Stimulated activated CD8-positive, alpha-beta memory T cell treated with anti-CD3 and anti-CD28 coated beads, Interleukin-15, amount 100 ng/mL, for 4 hours (primary cell): ENCODE results near the gene CXCR3.
"Not testable (repeated sequence)": the region's sequence is repeated elsewhere in the genome, so short reads cannot be mapped to it uniquely, and the experiment has no call there.

ENCODE experiments used
- DNase-seq, 2 donors: peaks; one replicate each; pipeline ENCODE4 v3.0.0-alpha.2; 2020; ENCODE audit warnings: low read depth in 2 of 2

The CXCR3 gene

DNA sequence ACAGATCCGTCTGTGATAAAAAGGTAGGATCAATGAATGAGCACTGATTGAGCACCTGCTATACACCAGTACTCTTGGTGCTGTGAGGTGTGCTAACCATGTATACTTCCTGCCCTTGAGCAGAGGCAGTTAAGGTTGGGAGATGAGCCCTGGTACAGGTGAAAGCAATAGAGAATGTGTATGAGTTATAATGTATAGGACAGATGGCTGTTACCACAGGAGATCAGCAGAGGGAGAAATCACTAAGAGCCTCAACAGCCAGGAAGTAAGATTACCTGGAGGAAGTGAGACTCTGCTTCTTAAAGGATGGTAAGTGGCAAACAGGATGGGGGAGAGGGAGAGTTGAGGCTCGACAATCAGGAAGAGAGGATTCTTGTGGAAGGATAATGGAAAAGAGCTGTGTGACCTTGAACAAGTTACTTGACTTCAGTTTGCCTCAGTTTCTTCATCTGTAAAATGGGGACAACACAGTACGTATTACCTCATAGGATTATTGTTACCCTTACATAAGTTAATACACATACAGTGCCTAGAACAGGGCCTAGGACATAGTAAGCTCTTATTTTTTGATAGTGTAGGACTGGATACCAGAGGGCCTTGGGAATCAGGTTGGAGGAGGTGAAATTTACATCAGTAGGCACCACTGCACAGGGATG lies 9.1 kb downstream of the CXCR3 start:
- DNase-seq: no peak

- no peak for DNase-seq
These were observed 10.8 kb downstream of the CXCR3 start for GRCh38 chrX:71607488-71607887.

- DNase-seq: no peak
These were observed 11.6 kb downstream of the CXCR3 start for GRCh38 chrX:71606536-71607216.

GRCh38 chrX:71604796-71605568 lies 13.3 kb downstream of the CXCR3 start:
- DNase-seq: no peak

GRCh38 chrX:71604141-71604540 lies 14.2 kb downstream of the CXCR3 start:
- DNase-seq: no peak

DNA sequence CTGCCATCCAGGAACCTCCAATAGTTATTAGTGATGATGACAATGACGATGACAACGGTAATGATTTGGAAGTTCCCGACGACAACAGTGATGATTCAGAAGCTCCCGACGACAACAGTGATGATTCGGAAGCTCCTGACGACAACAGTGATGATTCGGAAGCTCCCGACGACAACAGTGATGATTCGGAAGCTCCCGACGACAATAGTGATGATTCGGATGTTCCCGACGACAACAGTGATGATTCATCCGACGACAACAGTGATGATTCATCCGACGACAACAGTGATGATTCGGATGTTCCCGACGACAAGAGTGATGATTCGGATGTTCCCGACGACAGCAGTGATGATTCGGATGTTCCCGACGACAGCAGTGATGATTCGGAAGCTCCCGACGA lies 14.7 kb downstream of the CXCR3 start:
- no peak for DNase-seq

GRCh38 chrX:71599965-71600364 lies 18.3 kb downstream of the CXCR3 start:
- DNase-seq: no peak

- DNase-seq: not testable (repeated sequence)
These were observed 25.1 kb downstream of the CXCR3 start for GRCh38 chrX:71593210-71593609.

GRCh38 chrX:71586929-71587328 lies 31.4 kb downstream of the CXCR3 start:
- DNase-seq: no peak

- DNase-seq: no peak
These were observed 37.1 kb downstream of the CXCR3 start for GRCh38 chrX:71581210-71581609.

- no peak for DNase-seq
These were observed 38.3 kb downstream of the CXCR3 start for GRCh38 chrX:71579990-71580380.

DNA sequence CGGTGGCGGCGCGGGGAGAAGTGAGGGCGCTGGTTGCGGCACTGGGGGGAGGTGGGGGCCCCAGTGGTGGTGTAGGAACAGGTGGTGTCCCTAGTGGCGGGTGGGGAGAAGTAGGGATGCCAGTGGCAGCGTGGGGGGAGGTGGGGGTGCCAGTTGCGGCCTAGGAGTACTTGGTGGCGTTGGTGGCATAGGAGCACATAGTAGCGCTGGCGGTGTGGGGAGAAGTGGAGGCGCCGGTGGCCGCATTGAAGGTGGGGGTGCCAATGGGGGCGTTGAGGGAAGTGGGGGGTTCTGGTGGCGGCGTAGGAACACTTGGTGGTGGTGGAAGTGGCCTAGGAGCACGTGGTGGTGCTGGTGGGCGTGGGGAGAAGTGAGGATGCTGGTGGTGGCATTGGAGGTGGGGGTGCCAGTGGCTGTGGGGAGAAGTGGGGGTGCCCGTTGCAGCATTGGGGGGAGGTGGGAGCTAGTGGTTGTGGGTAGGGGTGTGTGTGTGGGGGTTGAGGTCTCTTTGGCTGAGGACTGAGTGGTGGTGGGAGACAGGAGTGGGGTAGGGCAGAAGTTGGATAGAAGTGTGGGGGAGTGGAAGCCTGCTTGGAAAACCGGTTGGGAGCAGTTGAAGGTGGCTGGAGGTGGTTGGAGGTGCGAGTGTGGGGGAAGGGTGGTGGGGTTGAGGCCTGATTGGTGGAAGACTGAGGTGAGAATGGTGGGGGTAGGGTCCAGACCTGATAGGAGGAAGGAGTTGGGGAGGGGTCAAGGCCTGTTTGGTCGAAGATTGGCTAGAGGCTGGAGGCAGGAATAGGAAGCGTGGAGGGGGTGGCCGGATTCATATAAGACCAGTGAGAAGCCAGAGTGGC lies 38.9 kb downstream of the CXCR3 start:
- no peak for DNase-seq

DNA sequence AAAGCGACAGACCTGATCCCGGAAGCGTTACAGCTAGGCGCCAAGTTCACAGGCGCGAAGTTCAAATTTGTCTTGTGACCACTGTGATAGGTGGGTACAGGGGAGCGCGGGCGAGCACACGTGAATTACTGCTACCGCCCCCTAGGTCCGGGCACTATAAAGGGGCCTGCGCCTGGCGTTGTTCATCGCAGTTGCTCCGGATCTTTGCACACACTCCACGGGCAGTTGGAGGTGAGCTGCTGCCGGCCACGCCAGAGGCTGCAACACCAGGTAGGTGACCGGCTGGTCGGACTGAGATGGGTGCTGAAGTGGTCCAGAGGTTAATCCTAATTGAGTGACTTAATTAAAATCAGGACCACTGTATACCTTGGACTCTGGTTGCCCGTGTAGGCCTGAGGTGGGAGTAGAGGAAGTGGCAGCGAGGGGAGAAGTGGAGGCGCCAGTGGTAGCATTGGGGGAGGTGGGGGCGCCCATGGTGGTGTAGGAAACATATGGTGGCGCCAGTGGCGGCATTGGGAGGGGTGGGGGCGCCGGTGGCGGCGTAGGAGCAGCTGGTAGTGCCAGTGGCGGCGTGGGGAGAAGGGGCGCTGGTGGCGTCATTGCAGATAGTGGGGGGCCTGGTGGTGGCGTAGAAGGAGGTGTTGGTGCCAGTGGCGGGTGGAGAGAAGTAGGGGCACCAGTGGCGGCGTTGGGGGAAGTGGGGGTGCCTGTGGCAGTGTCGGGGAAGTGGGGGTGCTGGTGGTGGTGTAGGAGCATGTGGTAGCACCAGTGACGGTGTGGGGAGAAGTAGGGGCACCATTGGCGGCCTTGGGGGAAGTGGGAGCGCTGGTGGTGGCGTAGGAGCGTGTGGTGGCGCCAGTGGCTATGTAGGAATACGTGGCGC lies 39.8 kb downstream of the CXCR3 start, which contains the start of gene GCNA:
Gene GCNA (plus strand): TSS at position 185 of the 883 bp plus-strand sequence. CDS start 2,385 bp downstream, outside the sequence.
- no peak for DNase-seq

- DNase-seq: no peak
These were observed 40.6 kb downstream of the CXCR3 start for GRCh38 chrX:71577682-71578081.

DNA sequence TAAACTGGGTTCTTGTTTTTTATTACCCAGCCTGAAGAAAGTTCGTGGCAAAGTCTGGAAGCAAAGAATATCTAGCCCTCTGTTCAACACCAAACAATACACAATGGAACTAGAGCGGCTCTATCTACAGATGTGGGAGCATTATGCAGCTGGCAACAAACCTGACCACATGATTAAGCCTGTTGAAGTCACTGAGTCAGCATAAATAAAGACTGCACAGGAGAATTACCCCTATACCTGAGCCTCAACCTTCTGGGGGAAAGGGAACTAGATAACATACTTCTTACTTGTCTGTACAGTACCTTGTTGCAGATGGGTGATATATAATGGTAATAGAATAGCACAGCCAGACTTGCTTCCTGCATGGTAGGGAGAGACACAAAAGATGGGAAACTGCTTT lies 44.7 kb downstream of the CXCR3 start:
- no peak for DNase-seq

DNA sequence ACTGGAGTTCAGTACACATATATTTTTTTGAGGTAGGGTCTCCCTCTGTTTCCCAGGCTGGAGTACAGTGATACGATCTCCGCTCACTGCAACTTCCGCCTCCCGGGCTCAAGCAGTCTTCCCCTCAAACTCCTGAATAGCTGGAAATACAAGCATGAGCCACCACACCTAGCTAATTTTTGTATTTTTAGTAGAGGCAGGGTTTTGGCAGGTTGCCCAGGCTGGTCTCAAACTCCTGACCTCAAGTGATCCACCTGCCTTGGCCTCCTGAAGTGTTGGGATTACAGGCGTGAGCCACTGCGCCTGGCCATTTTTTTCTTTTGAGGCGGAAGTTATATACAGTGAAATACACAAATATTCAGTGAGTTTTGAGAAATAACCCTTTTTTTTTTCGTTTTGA lies 46.9 kb downstream of the CXCR3 start:
- not testable (repeated sequence) for DNase-seq
